Amygdala (tissue), 56 donors: ENCODE measurements around the gene ANKRD18A.
"Not testable (repeated sequence)": the region's sequence is repeated elsewhere in the genome, so short reads cannot be mapped to it uniquely, and the experiment has no call there.

Experiments
- DNase-seq, 56 donors: peaks; one replicate each; lab custom pipeline; 2025; lab: John Stamatoyannopoulos, UW

ANKRD18A gene

GRCh38 chr9:38553019-38553418 lies 67.4 kb downstream of the ANKRD18A start:
- DNase-seq = not testable (repeated sequence)

DNA sequence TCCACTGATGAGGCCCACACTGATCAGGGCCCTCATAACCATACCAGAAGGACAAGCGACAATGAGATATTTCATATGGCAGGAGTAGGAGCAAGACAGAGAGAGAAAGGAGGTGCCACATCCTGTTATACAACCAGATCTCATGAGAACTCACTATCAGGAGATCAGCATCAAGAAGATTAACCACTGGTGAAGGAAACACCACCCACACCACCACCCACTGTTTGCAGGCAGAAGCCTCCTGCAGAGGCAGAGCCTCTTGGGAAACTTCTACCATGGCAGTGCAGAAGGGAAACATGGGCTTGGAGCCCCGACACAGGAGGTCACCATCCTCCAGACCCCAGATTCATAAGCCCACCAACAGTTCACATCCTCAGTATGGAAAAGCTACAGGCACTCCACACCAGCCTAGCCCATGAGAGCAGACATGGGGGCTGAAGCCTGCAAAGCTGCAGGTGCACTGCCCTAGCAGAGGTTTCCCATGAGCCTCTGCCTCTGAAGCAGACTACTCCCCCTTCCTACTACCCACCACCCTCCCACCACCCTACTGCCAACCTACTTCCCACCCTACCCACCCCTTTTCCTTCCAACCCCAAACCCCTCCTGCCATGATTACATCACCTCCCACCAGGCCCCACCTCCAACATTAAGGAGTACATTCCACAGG lies 73.8 kb downstream of the ANKRD18A start:
- DNase-seq = not testable (repeated sequence)

GRCh38 chr9:38540535-38540934 lies 79.9 kb downstream of the ANKRD18A start:
- DNase-seq = not testable (repeated sequence)

- DNase-seq = no peak
These were observed 91.1 kb downstream of the ANKRD18A start for GRCh38 chr9:38529317-38529716.

DNA sequence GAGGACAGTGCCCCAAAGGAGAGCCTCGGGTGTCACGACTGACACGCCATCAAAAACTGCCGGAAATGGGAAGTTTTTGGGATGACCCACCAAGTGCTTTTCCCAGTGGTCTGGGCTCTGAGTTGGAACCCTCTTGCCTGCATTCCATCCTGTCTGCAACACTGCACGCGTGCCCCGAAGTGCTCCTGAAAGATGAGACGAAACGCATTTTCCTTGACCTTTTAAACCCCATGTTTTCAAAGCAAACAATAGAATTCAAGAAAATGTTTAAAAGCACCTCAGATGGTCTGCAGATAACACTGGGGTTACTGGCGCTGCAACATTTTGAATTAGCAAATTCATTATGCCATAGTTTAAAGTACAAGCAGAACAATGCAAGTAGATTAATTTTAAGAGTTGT lies 92.9 kb downstream of the ANKRD18A start:
- no peak for DNase-seq

DNA sequence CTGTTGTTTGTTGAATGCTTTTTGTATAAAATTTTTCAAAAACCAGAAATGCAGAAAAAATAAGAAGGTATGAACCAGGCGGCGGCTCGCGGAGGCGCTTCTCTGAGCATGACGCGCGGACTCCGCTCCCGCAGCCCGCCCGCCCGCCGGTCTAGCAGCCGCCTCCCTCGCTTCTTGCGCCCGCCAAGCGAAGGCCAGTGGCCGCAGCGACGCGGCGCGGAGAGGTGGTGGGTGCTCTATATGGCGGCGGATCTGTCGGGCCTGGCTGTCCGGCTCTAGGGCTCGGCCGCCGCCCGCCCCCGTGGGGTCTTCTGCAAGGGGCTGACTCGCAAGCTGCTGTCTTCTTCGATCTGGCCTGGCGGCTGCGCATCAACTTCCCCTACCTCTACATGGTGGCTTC lies 93.8 kb downstream of the ANKRD18A start:
- no peak for DNase-seq

GRCh38 chr9:38523121-38523520 lies 97.3 kb downstream of the ANKRD18A start:
- DNase-seq = no peak

GRCh38 chr9:38521762-38522161 lies 98.6 kb downstream of the ANKRD18A start:
- DNase-seq = no peak
